SK-N-MC (cell line): Measurements from ENCODE around the gene LIN52.

Experiments used
- DNase-seq: peaks from one replicate; pipeline ENCODE4 v3.0.0-alpha.2; 2011; ENCODE audit warnings: low read depth, low spot score
- H3K27ac ChIP-seq: fragments of 200-600 bp; sonication (generic); 2 replicates; pipeline ENCODE4 v1.5.1; 2016; ENCODE audit warnings: mixed run types
- H3K36me3 ChIP-seq: fragments of 200-600 bp; sonication (generic); 2 replicates; pipeline ENCODE4 v1.6.1; 2017; ENCODE audit warnings: antibody characterized with exemption, low read length, mixed read lengths; ENCODE audit not compliant: insufficient read depth
- H3K4me3 ChIP-seq: fragments of 200-600 bp; sonication (generic); 2 replicates; pipeline ENCODE4 v1.5.1; 2016
- H3K9ac ChIP-seq: fragments of 200-600 bp; sonication (generic); 2 replicates; pipeline ENCODE4 v1.8.0; 2017; ENCODE audit warnings: mixed run types, mixed read lengths; ENCODE audit not compliant: insufficient read length
- H3K9me3 ChIP-seq: fragments of 200-600 bp; sonication (generic); 2 replicates; pipeline ENCODE4 v1.6.1; 2017; ENCODE audit warnings: low read depth, mild to moderate bottlenecking, antibody characterized with exemption, low read length, moderate library complexity, mixed read lengths
- EZH2 ChIP-seq: fragments of 200-600 bp; sonication (generic); IDR thresholded peaks from one replicate; pipeline ENCODE4 v1.6.1; 2017; ENCODE audit warnings: antibody characterized with exemption
- FOXP2 ChIP-seq: optimal IDR thresholded peaks from 2 replicates; pipeline ENCODE3; 2011; ENCODE audit warnings: mild to moderate bottlenecking, moderate library complexity; ENCODE audit not compliant: insufficient read depth; ENCODE audit errors: extremely low read length, control extremely low read depth
- POLR2AphosphoS5 ChIP-seq: IDR thresholded peaks from 2 replicates; pipeline ENCODE4 v1.6.1; 2012; ENCODE audit warnings: mild to moderate bottlenecking, low read depth, low read length, borderline replicate concordance

LIN52 gene

DNA sequence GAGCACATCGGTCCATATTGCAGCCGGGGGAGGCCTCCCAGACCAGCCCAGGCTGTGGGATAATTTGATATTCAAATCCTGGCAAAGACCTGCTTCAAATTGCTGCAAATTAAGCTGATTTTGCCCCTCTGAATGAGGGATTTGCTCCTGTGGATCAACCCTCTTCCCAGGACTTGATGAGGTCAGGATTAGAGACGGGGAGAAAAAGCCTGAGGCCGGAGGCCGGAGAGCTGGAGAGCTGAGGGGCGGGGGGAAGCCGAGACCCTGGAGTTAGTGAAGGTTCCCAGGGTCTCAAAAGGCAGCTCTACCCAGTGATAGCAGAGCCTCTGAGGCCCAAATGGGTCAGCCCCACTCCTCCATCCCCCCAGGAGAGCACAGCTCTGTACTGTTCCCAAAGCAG is 137.0 kb downstream of the LIN52 start:
- Histone ChIP-seq H3K9me3 (no peaks in the 10 kb centered on the region), H3K4me3 (no peak overlapping the region), H3K9ac (no peak overlapping the region), H3K27ac (no peak overlapping the region), H3K36me3 (no peaks in the 10 kb centered on the region)
- no peak for DNase-seq
- TF ChIP-seq FOXP2 (no peak), POLR2AphosphoS5 (no peak), EZH2 (no peak)

GRCh38 chr14:74223016-74223415 is 138.3 kb downstream of the LIN52 start:
- no peak for TF ChIP-seq POLR2AphosphoS5
- no peak for TF ChIP-seq FOXP2
- no peak for TF ChIP-seq EZH2
- Histone ChIP-seq H3K36me3 (no peaks in the 10 kb centered on the region), H3K4me3 (no peak overlapping the region), H3K9me3 (no peaks in the 10 kb centered on the region), H3K27ac (no peak overlapping the region), H3K9ac (no peak overlapping the region)
- DNase-seq, result no peak

- no peak overlapping the region for H3K27ac ChIP-seq
- no peak for TF ChIP-seq POLR2AphosphoS5
- no peak for TF ChIP-seq EZH2
- TF ChIP-seq FOXP2, result no peak
- no peaks in the 10 kb centered on the region for H3K9me3 ChIP-seq
- no peak overlapping the region for H3K4me3 ChIP-seq
- H3K36me3 ChIP-seq, result no peaks in the 10 kb centered on the region
- H3K9ac ChIP-seq, result no peak overlapping the region
- DNase-seq, result no peak
These were observed 147.0 kb downstream of the LIN52 start for GRCh38 chr14:74231784-74232183.

GRCh38 chr14:74235017-74235416 is 150.3 kb downstream of the LIN52 start:
- H3K36me3 ChIP-seq, result no peaks in the 10 kb centered on the region
- no peak overlapping the region for H3K4me3 ChIP-seq
- H3K9ac ChIP-seq, result no peak overlapping the region
- no peak overlapping the region for H3K27ac ChIP-seq
- no peaks in the 10 kb centered on the region for H3K9me3 ChIP-seq
- no peak for TF ChIP-seq FOXP2
- no peak for TF ChIP-seq EZH2
- TF ChIP-seq POLR2AphosphoS5, result no peak
- DNase-seq, result no peak

DNA sequence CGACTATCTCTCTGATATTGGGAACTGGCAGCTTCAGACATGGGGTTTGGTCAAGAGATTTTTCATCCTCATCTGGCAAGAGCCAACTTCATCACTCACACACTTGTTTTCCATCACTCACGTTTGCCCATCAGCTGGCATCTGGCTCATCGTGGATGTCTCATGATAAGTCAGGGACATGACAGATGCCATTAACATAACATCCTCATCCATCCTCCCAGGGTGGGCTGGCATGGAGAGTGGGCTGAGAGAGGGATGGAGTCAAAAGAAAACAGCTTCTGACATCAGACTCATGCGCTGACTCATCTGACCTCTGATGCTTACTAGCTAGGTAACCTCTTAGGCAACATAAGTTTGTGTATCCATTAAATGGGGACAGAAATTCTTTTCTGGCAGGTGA is 152.7 kb downstream of the LIN52 start:
- Histone ChIP-seq H3K4me3 (no peak overlapping the region), H3K9me3 (no peaks in the 10 kb centered on the region), H3K36me3 (no peaks in the 10 kb centered on the region), H3K27ac (no peak overlapping the region), H3K9ac (no peak overlapping the region)
- TF ChIP-seq POLR2AphosphoS5, result no peak
- no peak for TF ChIP-seq EZH2
- no peak for TF ChIP-seq FOXP2
- no peak for DNase-seq

- DNase-seq, result no peak
- no peak within 1 kb of the TSS for H3K9ac ChIP-seq
- H3K4me3 ChIP-seq, result peak within 1 kb of the TSS; percentile 56; the same call in 1 of the 2 replicates
These were observed 154.5 kb downstream of the LIN52 start, which contains the start of gene VSX2 for GRCh38 chr14:74238974-74239847. VSX2 (plus strand) TSS chr14:74239449; CDS start chr14:74239562, 113 bp downstream.

DNA sequence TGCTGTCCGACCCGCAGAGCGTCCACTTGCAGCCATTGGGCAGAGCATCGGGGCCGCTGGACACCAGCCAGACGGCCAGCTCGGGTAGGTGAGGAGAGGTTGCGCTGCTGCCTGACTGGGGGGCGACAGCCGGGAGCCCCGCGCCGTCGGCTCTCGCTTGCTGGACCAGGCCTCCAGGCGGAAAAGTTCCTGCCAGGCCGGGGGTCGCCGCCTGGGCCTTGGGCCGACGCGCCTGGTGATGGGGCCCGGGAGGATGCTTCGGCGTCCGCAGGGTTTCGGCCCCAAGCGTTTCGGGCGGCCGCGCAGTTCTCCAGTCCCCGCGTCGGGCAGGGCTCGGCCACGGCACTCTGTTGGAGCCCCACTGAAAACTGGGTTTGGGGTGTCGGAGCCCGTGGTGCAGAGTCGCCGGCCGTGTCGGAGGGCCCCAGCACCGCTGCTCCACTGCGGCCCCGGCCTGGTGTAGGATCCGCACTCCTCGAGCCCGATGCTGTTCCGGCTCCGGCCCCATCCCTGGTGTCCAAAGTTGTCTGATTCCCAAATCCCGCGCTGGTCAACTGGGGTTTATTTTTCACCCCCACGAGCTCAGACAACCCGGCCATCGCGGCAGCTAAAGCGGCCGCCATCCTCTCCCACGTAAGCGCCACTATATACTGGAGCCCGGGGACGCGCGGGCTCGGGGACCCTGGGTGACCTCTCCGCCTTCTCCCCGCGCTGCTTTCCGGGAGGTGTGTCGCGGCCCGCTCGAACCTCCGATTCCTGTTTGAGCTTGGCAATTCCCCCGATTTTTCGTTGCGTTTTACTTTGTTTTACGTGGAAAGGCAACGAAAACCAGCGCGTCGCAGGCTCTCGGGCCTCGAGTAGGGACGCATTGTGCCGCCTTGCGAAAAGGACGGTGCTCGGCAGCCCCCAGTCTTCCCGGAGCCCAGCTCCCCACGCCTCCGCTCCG is 155.4 kb downstream of the LIN52 start:
- no peaks in the 10 kb centered on the region for H3K36me3 ChIP-seq
- H3K4me3 ChIP-seq, result peak overlapping the region; percentile 56
- DNase-seq, result no peak
- no peak overlapping the region for H3K27ac ChIP-seq
- no peak overlapping the region for H3K9ac ChIP-seq
- no peaks in the 10 kb centered on the region for H3K9me3 ChIP-seq
- peak; percentile 89 for TF ChIP-seq EZH2
- no peak for TF ChIP-seq POLR2AphosphoS5
- TF ChIP-seq FOXP2, result no peak

More at GRCh38 chr14:74238974-74239847, 154.5 kb downstream of the LIN52 start, which contains the start of gene VSX2:
- H3K9me3 ChIP-seq, result no peaks in the 10 kb centered on the region
- no peak for TF ChIP-seq FOXP2
- TF ChIP-seq POLR2AphosphoS5, result no peak
- TF ChIP-seq EZH2, result no peak
- H3K36me3 ChIP-seq, result no peaks in the 10 kb centered on the region
- no peak within 1 kb of the TSS for H3K27ac ChIP-seq
